Panc1 (cell line): ENCODE measurements around the gene ZDHHC18. TPM values are rescaled to one million over a fixed set of nuclear protein-coding genes. Genes with fewer than 3 reads are reported as not detected.
"Not testable (repeated sequence)": the region's sequence is repeated elsewhere in the genome, so short reads cannot be mapped to it uniquely, and the experiment has no call there.

Experiments used
- ATAC-seq: fragments of 200-7000 bp; cut with Tn5 transposase; 2 replicates; pipeline ENCODE4 v1.9.1; 2020; ENCODE audit warnings: mild to moderate bottlenecking, moderate library complexity
- BruUV-seq: library from RNA; stranded (reverse); fragments of 400-500 nt; replicated peaks from 2 replicates; lab custom pipeline; 2021; lab: Mats Ljungman, UMichigan
- CTCF ChIA-PET: fragments of 300-600 bp; sonication (Branson Sonifier 250); formaldehyde crosslinking; loops from one replicate; lab custom pipeline; 2022; ENCODE audit warnings: antibody characterized with exemption; lab: Charles Lee
- POLR2A ChIA-PET: fragments of 300-600 bp; sonication (Branson Sonifier 250); formaldehyde crosslinking; loops from one replicate; lab custom pipeline; 2022; ENCODE audit warnings: antibody characterized with exemption; lab: Charles Lee
- DNase-seq: peaks from one replicate; pipeline ENCODE4 v3.0.0-alpha.2; 2010; ENCODE audit warnings: low read depth, low spot score
- H3K27ac ChIP-seq: 2 replicates; pipeline ENCODE4 v1.5.1; 2011; ENCODE audit warnings: mild to moderate bottlenecking, low read length, inconsistent platforms
- H3K27me3 ChIP-seq: fragments of 200-500 bp; sonication (Bioruptor generic); 2 replicates; pipeline ENCODE4 v1.6.0; 2014; ENCODE audit warnings: low read length, inconsistent platforms; ENCODE audit not compliant: control insufficient read depth, insufficient read depth
- H3K36me3 ChIP-seq: fragments of 200-500 bp; sonication (Bioruptor generic); 2 replicates; pipeline ENCODE4 v1.5.1; 2014; ENCODE audit warnings: inconsistent platforms, mild to moderate bottlenecking, low read length, moderate library complexity; ENCODE audit not compliant: control insufficient read depth, insufficient read depth
- H3K4me1 ChIP-seq: 2 replicates; pipeline ENCODE4 v1.5.1; 2011; ENCODE audit warnings: inconsistent platforms, mild to moderate bottlenecking, low read length, moderate library complexity; ENCODE audit not compliant: control insufficient read depth, insufficient read depth
- H3K4me3 ChIP-seq, 2 experiments: 2 replicates each; pipeline ENCODE4 v1.5.1; 2011 to 2012; ENCODE audit warnings: low read depth in 2 of 2, low read length in 2 of 2, mild to moderate bottlenecking in 2 of 2, inconsistent platforms in 1 of 2, moderate library complexity in 1 of 2
- H3K9me3 ChIP-seq: fragments of 200-500 bp; sonication (Bioruptor generic); 2 replicates; pipeline ENCODE4 v1.5.1; 2014; ENCODE audit warnings: low read depth, mild to moderate bottlenecking, inconsistent platforms, low read length, moderate library complexity; ENCODE audit not compliant: control insufficient read depth, insufficient read depth
- POLR2AphosphoS5 ChIP-seq: IDR thresholded peaks from 2 replicates; pipeline ENCODE4 v1.6.1; 2012; ENCODE audit warnings: mild to moderate bottlenecking, low read depth, low read length, moderate library complexity
- REST ChIP-seq, 2 experiments: IDR thresholded peaks; 2 replicates each; pipeline ENCODE4 v1.6.1; 2011 to 2012; ENCODE audit warnings: low read depth in 2 of 2, control low read depth in 1 of 2, low read length in 1 of 2, mild to moderate bottlenecking in 1 of 2, moderate library complexity in 1 of 2; ENCODE audit not compliant: insufficient read depth in 1 of 2
- SIN3A ChIP-seq: IDR thresholded peaks from 2 replicates; pipeline ENCODE4 v1.6.1; 2012; ENCODE audit warnings: low read depth, mild to moderate bottlenecking, low read length, moderate library complexity, borderline replicate concordance; ENCODE audit not compliant: insufficient read depth
- TCF7L2 ChIP-seq: IDR thresholded peaks from 2 replicates; pipeline ENCODE4 v1.6.1; 2011; ENCODE audit warnings: mild to moderate bottlenecking, low read depth, low read length, inconsistent platforms
- in situ Hi-C: cut with HindIII; loops from 2 replicates; pipeline ENCODE4 v1.10.0; 2016; ENCODE audit warnings: low sequenced_read_pairs, low pct_unique_long_range_greater_than_20kb
- intact Hi-C: fragments of 100-400 bp; cut with micrococcal nuclease; formaldehyde crosslinking; loops from one replicate; pipeline ENCODE4 v1.10.0; 2022; ENCODE audit not compliant: unreplicated experiment
- total RNA-seq: library from RNA; stranded (reverse); gene quantifications from one replicate; pipeline ENCODE4 v1.2.1, GENCODE V29; 2021; ENCODE audit not compliant: unreplicated experiment
- TF ChIP-seq, protein P1 (sequence below): fragments of 450-650 bp; IDR thresholded peaks from 2 replicates; pipeline ENCODE4 v1.5.1; 2017; ENCODE audit warnings: mild to moderate bottlenecking

The ZDHHC18 gene
- total RNA-seq, 1 experiment from 2014 or later, result 45.4 TPM

- no TSS peak for BruUV-seq
- Histone ChIP-seq H3K9me3 (no peaks in the 10 kb centered on the region), H3K4me1 (peaks cover 18% of the 10 kb centered on the region), H3K4me3 (peak overlapping the region; percentile 72 to 89), H3K27me3 (no peaks in the 10 kb centered on the region), H3K36me3 (no peaks in the 10 kb centered on the region; the same call in 1 of the 2 replicates), H3K27ac (peak overlapping the region; percentile 94)
- no peak for DNase-seq
- ATAC-seq, result no peak
- in situ Hi-C loops, result no loop called here
- TF ChIP-seq SIN3A (0 out of 2 replicates have a peak, but pooled peaks have one; percentile 48), TCF7L2 (no peak)
- CTCF ChIA-PET, result interaction anchor here (0.7 kb wide), 1 partner anchor 75 kb away, joined by 3 read pairs; no protein-coding TSS in a partner anchor
- intact Hi-C loops, result no loop called here
- POLR2A ChIA-PET, result no interaction called here
Observed at GRCh38 chr1:26863685-26864077, 37.2 kb downstream of the ZDHHC18 start.

GRCh38 chr1:26864610-26865480 is 38.4 kb downstream of the ZDHHC18 start:
- peak; percentile 89 for ATAC-seq
- no TSS peak for BruUV-seq
- intact Hi-C loops, result no loop called here

DNA sequence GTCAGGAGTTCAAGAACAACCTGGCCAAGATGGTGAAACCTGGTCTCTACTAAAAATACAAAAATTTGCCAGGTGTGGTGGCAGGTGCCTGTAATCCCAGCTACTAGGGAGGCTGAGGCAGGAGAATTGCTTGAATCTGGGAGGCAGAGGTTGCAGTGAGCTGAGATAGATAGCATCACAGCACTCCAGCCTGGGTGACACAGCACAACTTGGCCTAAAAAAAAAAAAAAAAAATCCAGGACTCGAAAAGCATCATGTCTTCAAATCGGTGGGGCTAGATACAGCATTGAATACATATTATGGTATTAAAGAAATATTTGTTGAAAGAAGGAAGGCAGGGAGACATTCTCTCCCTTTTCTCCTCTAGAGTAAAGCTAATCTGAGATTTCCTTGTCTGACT is 46.6 kb downstream of the ZDHHC18 start:
- in situ Hi-C loops, H3K4me1 ChIP-seq, H3K27ac ChIP-seq, H3K9me3 ChIP-seq, BruUV-seq, DNase-seq, ATAC-seq, H3K36me3 ChIP-seq, intact Hi-C loops, H3K27me3 ChIP-seq, H3K4me3 ChIP-seq: not testable (repeated sequence)
- CTCF ChIA-PET, result interaction anchor here (0.7 kb wide), 1 partner anchor 18 kb away, joined by 6 read pairs; no protein-coding TSS in a partner anchor
- POLR2A ChIA-PET, result interaction anchor here (0.9 kb wide), 1 partner anchor 8 kb away, joined by 3 read pairs; no protein-coding TSS in a partner anchor

More at GRCh38 chr1:26864610-26865480, 38.4 kb downstream of the ZDHHC18 start:
- ChIA-PET CTCF (interaction anchor here (0.5 to 2.0 kb wide), 7 partner anchors 13 to 1362 kb away, joined by 3 to 12 read pairs (median 5); no protein-coding TSS in a partner anchor), POLR2A (interaction anchor here (0.5 to 1.1 kb wide), 6 partner anchors 9 to 168 kb away, joined by 3 to 14 read pairs (median 4); no protein-coding TSS in a partner anchor)
- in situ Hi-C loops, result no loop called here
- Histone ChIP-seq H3K36me3 (no peaks in the 10 kb centered on the region; the same call in 1 of the 2 replicates), H3K4me3 (peak overlapping the region; percentile 72 to 89), H3K27me3 (no peaks in the 10 kb centered on the region), H3K9me3 (no peaks in the 10 kb centered on the region), H3K4me1 (peaks cover 18% of the 10 kb centered on the region), H3K27ac (peak overlapping the region; percentile 94)
- peak; percentile 88 for DNase-seq
- peak in 1 of 2 experiments; percentile 70; a peak in 1 of 4 replicates for TF ChIP-seq REST (IDR thresholded peaks at IDR 0.05; ENCODE audit: insufficient read depth in 1 of 2, low read depth in 2 of 2, low read length in 1 of 2)
- peak; percentile 97 for TF ChIP-seq POLR2AphosphoS5
- TF ChIP-seq, protein P1, sequence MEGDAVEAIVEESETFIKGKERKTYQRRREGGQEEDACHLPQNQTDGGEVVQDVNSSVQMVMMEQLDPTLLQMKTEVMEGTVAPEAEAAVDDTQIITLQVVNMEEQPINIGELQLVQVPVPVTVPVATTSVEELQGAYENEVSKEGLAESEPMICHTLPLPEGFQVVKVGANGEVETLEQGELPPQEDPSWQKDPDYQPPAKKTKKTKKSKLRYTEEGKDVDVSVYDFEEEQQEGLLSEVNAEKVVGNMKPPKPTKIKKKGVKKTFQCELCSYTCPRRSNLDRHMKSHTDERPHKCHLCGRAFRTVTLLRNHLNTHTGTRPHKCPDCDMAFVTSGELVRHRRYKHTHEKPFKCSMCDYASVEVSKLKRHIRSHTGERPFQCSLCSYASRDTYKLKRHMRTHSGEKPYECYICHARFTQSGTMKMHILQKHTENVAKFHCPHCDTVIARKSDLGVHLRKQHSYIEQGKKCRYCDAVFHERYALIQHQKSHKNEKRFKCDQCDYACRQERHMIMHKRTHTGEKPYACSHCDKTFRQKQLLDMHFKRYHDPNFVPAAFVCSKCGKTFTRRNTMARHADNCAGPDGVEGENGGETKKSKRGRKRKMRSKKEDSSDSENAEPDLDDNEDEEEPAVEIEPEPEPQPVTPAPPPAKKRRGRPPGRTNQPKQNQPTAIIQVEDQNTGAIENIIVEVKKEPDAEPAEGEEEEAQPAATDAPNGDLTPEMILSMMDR, result no peak
- TF ChIP-seq TCF7L2, result peak; percentile 45; the same call in 1 of the 2 replicates
- peak; percentile 87; the same call in 1 of the 2 replicates for TF ChIP-seq SIN3A
